H9 (cell line): ENCODE measurements around the gene CTPS1. TPM values are rescaled to one million over a fixed set of nuclear protein-coding genes. Genes with fewer than 3 reads are reported as not detected.

ENCODE experiments used
- DNase-seq: peaks from one replicate; pipeline ENCODE4 v3.0.0-alpha.2; 2017
- H2AFZ ChIP-seq: one replicate; pipeline ENCODE4 v1.6.1; 2013; ENCODE audit warnings: mild to moderate bottlenecking, low read length, control low read depth, moderate library complexity
- H2AK5ac ChIP-seq: 2 replicates; pipeline ENCODE4 v1.6.1; 2013; ENCODE audit warnings: low read length, control low read depth, mixed read lengths; ENCODE audit not compliant: insufficient read length
- H2BK120ac ChIP-seq: one replicate; pipeline ENCODE4 v1.6.1; 2013; ENCODE audit warnings: low read depth, mild to moderate bottlenecking, low read length, control low read depth, inconsistent platforms; ENCODE audit not compliant: poor library complexity, severe bottlenecking
- H2BK12ac ChIP-seq: 2 replicates; pipeline ENCODE4 v1.6.1; 2013; ENCODE audit warnings: low read length, control low read depth, mixed read lengths, low read depth; ENCODE audit not compliant: insufficient read length
- H2BK15ac ChIP-seq: 2 replicates; pipeline ENCODE4 v1.6.1; 2013; ENCODE audit warnings: low read depth, low read length, control low read depth
- H2BK20ac ChIP-seq: one replicate; pipeline ENCODE4 v1.6.1; 2013; ENCODE audit warnings: low read depth, mild to moderate bottlenecking, low read length, control low read depth, inconsistent platforms; ENCODE audit not compliant: poor library complexity, severe bottlenecking
- H2BK5ac ChIP-seq: 2 replicates; pipeline ENCODE4 v1.6.1; 2013; ENCODE audit warnings: low read length, control low read depth, mixed read lengths; ENCODE audit not compliant: insufficient read length
- H3K14ac ChIP-seq: 2 replicates; pipeline ENCODE4 v1.6.1; 2013; ENCODE audit warnings: low read length, control low read depth; ENCODE audit not compliant: insufficient read depth
- H3K18ac ChIP-seq: 2 replicates; pipeline ENCODE4 v1.6.1; 2013; ENCODE audit warnings: low read depth, mild to moderate bottlenecking, mixed read lengths, low read length, control low read depth; ENCODE audit not compliant: insufficient read length
- H3K23ac ChIP-seq: 2 replicates; pipeline ENCODE4 v1.6.1; 2013; ENCODE audit warnings: low read length, control low read depth, mixed read lengths, low read depth; ENCODE audit not compliant: insufficient read length
- H3K23me2 ChIP-seq: 2 replicates; pipeline ENCODE4 v1.6.1; 2013; ENCODE audit warnings: low read depth, mild to moderate bottlenecking, mixed read lengths, low read length, control low read depth; ENCODE audit not compliant: insufficient read length, poor library complexity, severe bottlenecking
- H3K27ac ChIP-seq: 2 replicates; pipeline ENCODE4 v1.5.1; 2013; ENCODE audit warnings: low read length, control low read depth, mixed read lengths, low read depth; ENCODE audit not compliant: insufficient read length
- H3K27me3 ChIP-seq: 2 replicates; pipeline ENCODE4 v1.6.1; 2013; ENCODE audit warnings: low read length, control low read depth, inconsistent platforms; ENCODE audit not compliant: insufficient read depth
- H3K4ac ChIP-seq: 2 replicates; pipeline ENCODE4 v1.6.1; 2013; ENCODE audit warnings: low read depth, mild to moderate bottlenecking, control low read depth, inconsistent platforms, low read length, moderate library complexity
- H3K4me1 ChIP-seq: 2 replicates; pipeline ENCODE4 v1.6.1; 2013; ENCODE audit warnings: low read length, control low read depth, inconsistent platforms; ENCODE audit not compliant: insufficient read depth
- H3K4me2 ChIP-seq: 2 replicates; pipeline ENCODE4 v1.6.1; 2013; ENCODE audit warnings: low read length, control low read depth, mixed read lengths; ENCODE audit not compliant: insufficient read length, insufficient read depth
- H3K56ac ChIP-seq: 2 replicates; pipeline ENCODE4 v1.6.1; 2013; ENCODE audit warnings: low read depth, mild to moderate bottlenecking, mixed read lengths, low read length, control low read depth; ENCODE audit not compliant: insufficient read length
- H3K79me1 ChIP-seq: 2 replicates; pipeline ENCODE4 v1.6.1; 2013; ENCODE audit warnings: low read depth, mild to moderate bottlenecking, moderate library complexity, low read length, control low read depth, inconsistent platforms; ENCODE audit not compliant: insufficient read depth, poor library complexity, severe bottlenecking
- H3K79me2 ChIP-seq: 2 replicates; pipeline ENCODE4 v1.6.1; 2013; ENCODE audit warnings: low read length, control low read depth, inconsistent platforms; ENCODE audit not compliant: insufficient read depth
- H3K9ac ChIP-seq: 2 replicates; pipeline ENCODE4 v1.6.1; 2013; ENCODE audit warnings: low read length, control low read depth, mixed read lengths; ENCODE audit not compliant: insufficient read length; ENCODE audit errors: extremely low read depth
- H3K9me3 ChIP-seq: one replicate; pipeline ENCODE4 v1.6.1; 2013; ENCODE audit warnings: low read depth, low read length, inconsistent platforms; ENCODE audit not compliant: control insufficient read depth
- H3T11ph ChIP-seq: one replicate; pipeline ENCODE4 v1.6.1; 2013; ENCODE audit warnings: mild to moderate bottlenecking, low read length, control low read depth, inconsistent platforms
- H4K20me1 ChIP-seq: one replicate; pipeline ENCODE4 v1.6.1; 2013; ENCODE audit not compliant: control insufficient read depth, insufficient read length, insufficient read depth
- H4K5ac ChIP-seq: 2 replicates; pipeline ENCODE4 v1.6.1; 2013; ENCODE audit warnings: low read depth, mild to moderate bottlenecking, mixed read lengths, low read length, control low read depth; ENCODE audit not compliant: insufficient read length
- H4K8ac ChIP-seq: replicated peaks from 2 replicates; pipeline ENCODE4 v1.6.1; 2013; ENCODE audit warnings: low read length, control low read depth, mixed read lengths, low read depth; ENCODE audit not compliant: insufficient read length
- H4K91ac ChIP-seq: 2 replicates; pipeline ENCODE4 v1.6.1; 2013; ENCODE audit warnings: low read depth, mild to moderate bottlenecking, moderate library complexity, mixed read lengths, low read length, control low read depth; ENCODE audit not compliant: insufficient read length
- H3K27ac Mint-ChIP-seq, 3 experiments: 2 replicates in 2 of 3; 3 replicates in 1 of 3; pipeline ENCODE4 v1.8.0; 2020 to 2021; ENCODE audit warnings: mixed read lengths in 3 of 3, mild to moderate bottlenecking in 1 of 3, moderate library complexity in 1 of 3
- H3K27me3 Mint-ChIP-seq: 2 replicates; pipeline ENCODE4 v1.8.0; 2021; ENCODE audit warnings: low read depth, mild to moderate bottlenecking, moderate library complexity, mixed read lengths
- H3K36me3 Mint-ChIP-seq, 3 experiments: 2 replicates in 2 of 3; 3 replicates in 1 of 3; pipeline ENCODE4 v1.8.0; 2020 to 2021; ENCODE audit warnings: low read depth in 3 of 3, mixed read lengths in 3 of 3; ENCODE audit not compliant: insufficient read depth in 1 of 3
- H3K4me1 Mint-ChIP-seq, 2 experiments: 2 replicates each; pipeline ENCODE4 v1.8.0; 2020; ENCODE audit warnings: mixed read lengths in 2 of 2
- H3K4me3 Mint-ChIP-seq, 2 experiments: 2 replicates in 1 of 2; 3 replicates in 1 of 2; pipeline ENCODE4 v1.8.0; 2020 to 2021; ENCODE audit warnings: mild to moderate bottlenecking in 2 of 2, mixed read lengths in 2 of 2, moderate library complexity in 1 of 2
- H3K9me3 Mint-ChIP-seq, 2 experiments: 2 replicates in 1 of 2; 3 replicates in 1 of 2; pipeline ENCODE4 v1.8.0; 2020; ENCODE audit warnings: mild to moderate bottlenecking in 2 of 2, mixed read lengths in 2 of 2, moderate library complexity in 1 of 2
- WGBS: extraction: QIAGEN DNeasy Blood & Tissue Kit; methylation state at CpG from one replicate; pipeline ENCODE4 v1.1.7; 2013; ENCODE audit warnings: missing lambda C conversion rate, low lambda C conversion rate, mixed read lengths; ENCODE audit not compliant: insufficient read length; ENCODE audit errors: extremely low coverage; 5-methylcytosine and 5-hydroxymethylcytosine counted together
- total RNA-seq: library from RNA; stranded (reverse); gene quantifications from 2 replicates; pipeline ENCODE4 v1.2.1, GENCODE V29; 2021
- TF ChIP-seq, protein P1 (sequence below): fragments of 200-600 bp; sonication (generic); conservative IDR thresholded peaks from 3 replicates; pipeline ENCODE4 v1.8.0; 2021; ENCODE audit warnings: antibody characterized with exemption, mild to moderate bottlenecking

The CTPS1 gene
- total RNA-seq, 1 experiment from 2014 or later, result 105 TPM

DNA sequence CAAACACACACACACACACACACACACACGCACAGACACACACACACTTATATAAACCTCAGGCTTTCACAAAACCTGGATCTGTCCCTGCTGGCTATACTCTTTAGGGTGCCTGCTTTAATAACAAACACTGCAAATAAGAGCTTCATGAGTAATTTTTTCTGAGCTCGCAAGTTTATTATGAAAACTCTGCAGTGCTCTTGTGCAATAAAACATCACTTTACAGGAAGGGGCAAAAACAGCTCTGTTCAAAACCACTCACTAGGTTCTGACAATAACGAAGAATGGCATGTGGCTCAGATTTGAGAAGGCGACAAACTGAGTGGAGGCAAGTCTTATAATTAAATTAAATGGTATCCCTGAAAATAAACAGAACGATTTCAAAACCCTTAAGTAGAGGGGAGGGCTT is 42.6 kb upstream of the CTPS1 start:
- no peak overlapping the region for H3K18ac ChIP-seq
- no peak overlapping the region for H3K23ac ChIP-seq
- no peaks in the 10 kb centered on the region for H3K23me2 ChIP-seq
- H3K4me1 ChIP-seq, result peaks cover 6% of the 10 kb centered on the region; the same call in 1 of the 2 replicates
- H2BK15ac ChIP-seq, result no peak overlapping the region
- no peak overlapping the region for H2AFZ ChIP-seq
- Mint-ChIP-seq H3K27me3 (no peaks in the 10 kb centered on the region; the same call in 1 of the 2 replicates), H3K27ac (no peak overlapping the region), H3K4me3 (no peak overlapping the region), H3K9me3 (no peaks in the 10 kb centered on the region), H3K36me3 (no peaks in the 10 kb centered on the region), H3K4me1 (peaks cover 8 to 12% of the 10 kb centered on the region in 2 experiments)
- H2BK12ac ChIP-seq, result no peak overlapping the region
- H3K9me3 ChIP-seq, result no peaks in the 10 kb centered on the region
- no peak overlapping the region for H4K5ac ChIP-seq
- H2AK5ac ChIP-seq, result no peak overlapping the region
- H2BK120ac ChIP-seq, result no peak overlapping the region
- H3K56ac ChIP-seq, result no peak overlapping the region
- no peaks in the 10 kb centered on the region for H4K20me1 ChIP-seq
- no peak overlapping the region for H2BK5ac ChIP-seq
- no peak overlapping the region for H3K14ac ChIP-seq
- no peak overlapping the region for H2BK20ac ChIP-seq
- no peak overlapping the region for H3K27ac ChIP-seq
- H3K79me1 ChIP-seq, result no peaks in the 10 kb centered on the region
- WGBS, result no CpG with 5 or more reads among the region's 5 CpGs
- H3K27me3 ChIP-seq, result no peaks in the 10 kb centered on the region
- H4K91ac ChIP-seq, result no peak overlapping the region
- H3T11ph ChIP-seq, result no peak overlapping the region
- no peak overlapping the region for H3K9ac ChIP-seq
- H4K8ac ChIP-seq, result no peak overlapping the region
- H3K4ac ChIP-seq, result no peak overlapping the region
- no peak overlapping the region for H3K4me2 ChIP-seq
- no peak for DNase-seq
- TF ChIP-seq, protein P1, sequence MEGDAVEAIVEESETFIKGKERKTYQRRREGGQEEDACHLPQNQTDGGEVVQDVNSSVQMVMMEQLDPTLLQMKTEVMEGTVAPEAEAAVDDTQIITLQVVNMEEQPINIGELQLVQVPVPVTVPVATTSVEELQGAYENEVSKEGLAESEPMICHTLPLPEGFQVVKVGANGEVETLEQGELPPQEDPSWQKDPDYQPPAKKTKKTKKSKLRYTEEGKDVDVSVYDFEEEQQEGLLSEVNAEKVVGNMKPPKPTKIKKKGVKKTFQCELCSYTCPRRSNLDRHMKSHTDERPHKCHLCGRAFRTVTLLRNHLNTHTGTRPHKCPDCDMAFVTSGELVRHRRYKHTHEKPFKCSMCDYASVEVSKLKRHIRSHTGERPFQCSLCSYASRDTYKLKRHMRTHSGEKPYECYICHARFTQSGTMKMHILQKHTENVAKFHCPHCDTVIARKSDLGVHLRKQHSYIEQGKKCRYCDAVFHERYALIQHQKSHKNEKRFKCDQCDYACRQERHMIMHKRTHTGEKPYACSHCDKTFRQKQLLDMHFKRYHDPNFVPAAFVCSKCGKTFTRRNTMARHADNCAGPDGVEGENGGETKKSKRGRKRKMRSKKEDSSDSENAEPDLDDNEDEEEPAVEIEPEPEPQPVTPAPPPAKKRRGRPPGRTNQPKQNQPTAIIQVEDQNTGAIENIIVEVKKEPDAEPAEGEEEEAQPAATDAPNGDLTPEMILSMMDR, result no peak
- no peaks in the 10 kb centered on the region; the same call in 1 of the 2 replicates for H3K79me2 ChIP-seq
